Activated T-helper 9 cell treated with anti-CD3 and anti-CD28 coated beads, Interleukin-2, amount 50 U/mL, for 16 hours (primary cell): Measurements from ENCODE around the gene ST7L.

ENCODE experiments used
- DNase-seq: peaks from one replicate; pipeline ENCODE4 v3.0.0-alpha.2; 2020; ENCODE audit warnings: low read depth

The ST7L gene

DNA sequence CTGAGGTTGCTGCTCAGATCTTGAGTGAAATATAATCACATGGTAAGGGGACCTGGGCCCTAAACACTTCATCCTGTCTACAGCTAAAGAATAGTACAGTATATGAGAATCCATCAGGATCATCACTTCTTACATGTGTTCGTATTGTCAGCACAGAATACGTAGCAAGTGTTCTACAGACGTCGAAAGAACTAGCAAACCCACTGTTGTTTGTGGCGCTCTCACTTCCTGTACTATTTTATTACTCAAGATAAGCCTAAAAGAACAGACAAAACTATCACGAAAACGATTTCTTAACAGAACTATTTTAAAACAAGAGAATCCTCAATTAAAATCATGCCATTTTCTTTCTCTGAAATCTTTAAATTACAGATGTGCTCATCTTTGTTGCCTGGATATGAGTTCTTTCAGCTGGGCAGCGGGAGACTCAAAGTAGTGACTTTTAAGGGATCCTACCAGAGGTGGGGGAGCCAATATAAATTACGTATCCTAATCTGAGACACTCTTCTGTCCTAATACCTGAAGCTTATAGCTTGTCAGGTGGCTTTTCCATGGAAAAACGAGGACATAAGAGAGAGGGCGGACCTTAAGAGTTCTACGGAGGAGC, 724 bp downstream of the ST7L start:
- no peak for DNase-seq

DNA sequence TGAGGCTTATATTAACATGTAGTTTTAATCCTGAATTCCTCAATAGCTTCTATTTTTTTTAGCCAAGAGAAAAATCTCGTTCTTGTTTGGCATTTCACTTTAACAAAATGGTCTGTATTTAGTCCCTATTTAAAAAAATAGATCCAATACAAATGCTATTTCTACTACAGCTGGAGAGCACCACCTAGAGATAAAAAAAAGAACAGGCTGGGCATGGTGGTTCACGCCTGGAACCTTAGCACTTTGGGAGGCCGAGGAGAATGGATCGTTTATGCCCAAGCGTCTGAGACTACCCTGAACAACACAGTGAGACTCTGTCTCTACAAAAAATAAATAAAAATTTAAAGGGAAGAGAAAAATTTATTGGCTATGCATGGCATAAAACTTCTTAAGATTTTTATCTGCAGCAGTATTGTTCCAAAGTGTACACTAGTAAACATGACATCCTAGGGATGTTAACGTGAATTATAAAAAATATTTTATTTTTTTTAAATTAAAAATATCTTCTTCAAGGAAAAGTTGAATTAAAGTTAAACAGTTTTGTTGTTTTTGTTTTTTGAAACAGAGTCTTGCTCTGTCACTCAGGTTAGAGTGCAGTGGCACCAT, 4.4 kb downstream of the ST7L start:
- no peak for DNase-seq

DNA sequence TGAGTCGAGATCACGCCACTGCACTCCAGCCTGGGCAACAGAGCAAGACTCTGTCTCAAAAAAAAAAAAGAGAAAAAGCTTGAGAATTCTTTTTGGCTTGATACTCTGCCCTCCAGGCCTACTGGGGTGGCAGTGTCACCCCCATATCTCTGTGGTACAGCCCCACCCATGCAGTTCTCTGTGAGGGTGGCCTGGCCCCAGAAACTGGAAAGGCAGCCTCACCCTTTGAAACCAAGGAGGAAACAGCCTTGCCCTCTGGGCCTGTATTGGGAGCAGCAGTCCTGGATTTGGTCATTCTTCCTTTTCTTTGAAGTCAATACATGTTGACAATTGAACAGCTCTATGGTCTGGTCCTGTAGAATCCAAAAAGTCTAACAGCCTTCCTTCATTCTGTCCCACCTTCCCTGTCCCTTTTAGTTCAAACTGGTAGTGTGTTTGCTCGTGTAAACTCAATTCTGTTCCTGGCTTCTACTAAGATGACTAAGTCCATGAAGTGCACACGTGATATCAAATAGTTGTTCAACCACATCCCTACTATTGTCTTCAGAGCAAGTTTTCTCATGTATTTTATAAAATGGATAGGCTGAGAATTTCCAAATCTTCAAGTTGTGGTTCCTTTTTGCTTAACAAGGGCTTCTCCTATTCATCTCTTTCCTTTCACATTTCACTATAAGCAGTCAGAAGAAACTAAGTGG, 13.2 kb downstream of the ST7L start:
- DNase-seq = no peak

DNA sequence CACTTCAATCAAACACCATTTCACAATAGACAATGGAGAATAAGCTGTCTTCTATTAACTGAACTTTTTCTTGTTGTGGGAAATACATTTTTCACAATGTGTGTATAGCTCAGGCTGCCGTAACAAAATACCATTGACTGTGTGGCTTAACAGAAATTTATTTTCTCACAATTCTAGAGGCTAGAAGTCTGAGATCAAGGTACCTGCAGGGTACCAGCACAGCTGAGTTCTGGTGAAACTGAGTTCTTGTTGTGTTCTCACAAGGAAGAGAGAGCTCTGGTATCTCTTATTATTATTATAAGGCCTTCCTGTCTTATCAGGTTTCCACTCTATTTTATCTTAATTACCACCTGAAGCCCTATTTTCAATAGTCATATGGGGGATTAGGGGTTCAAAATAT, 15.4 kb downstream of the ST7L start:
- no peak for DNase-seq

DNA sequence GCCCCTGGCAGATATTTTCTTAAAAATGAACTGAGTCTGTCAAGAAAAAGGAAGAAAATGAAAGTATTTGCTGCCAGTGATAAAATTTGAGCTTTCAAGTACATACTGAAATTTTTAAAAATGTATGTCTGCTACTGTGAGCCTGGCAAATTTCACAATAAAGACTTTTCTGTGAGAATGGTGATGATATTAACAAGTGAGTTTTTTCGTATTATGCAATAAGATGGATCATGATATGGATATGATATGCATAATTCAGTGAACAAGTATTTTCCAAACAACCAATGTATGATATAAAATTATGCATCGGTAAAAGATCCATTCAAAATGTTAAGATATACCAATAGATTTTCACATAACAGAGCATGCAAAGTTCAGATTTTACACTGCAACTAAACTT, 15.9 kb downstream of the ST7L start:
- no peak for DNase-seq

DNA sequence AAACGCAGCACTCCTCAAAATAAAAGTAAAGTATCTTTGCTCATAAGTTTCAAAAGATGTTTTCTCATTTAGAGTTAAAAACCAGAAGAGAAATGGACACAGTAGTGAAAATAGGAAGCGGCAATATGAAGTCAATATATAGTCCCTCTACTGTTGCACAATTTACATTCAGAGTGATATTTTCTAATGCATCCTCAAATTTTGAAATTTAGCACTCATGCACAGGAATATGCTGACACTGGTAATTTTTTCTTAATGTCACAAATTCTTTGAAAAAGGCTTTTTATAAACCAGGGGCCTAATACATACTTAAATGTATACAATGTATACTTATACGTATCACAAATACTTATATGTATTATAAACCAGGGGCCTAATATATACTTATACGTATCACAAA, 19.5 kb downstream of the ST7L start:
- DNase-seq = no peak

DNA sequence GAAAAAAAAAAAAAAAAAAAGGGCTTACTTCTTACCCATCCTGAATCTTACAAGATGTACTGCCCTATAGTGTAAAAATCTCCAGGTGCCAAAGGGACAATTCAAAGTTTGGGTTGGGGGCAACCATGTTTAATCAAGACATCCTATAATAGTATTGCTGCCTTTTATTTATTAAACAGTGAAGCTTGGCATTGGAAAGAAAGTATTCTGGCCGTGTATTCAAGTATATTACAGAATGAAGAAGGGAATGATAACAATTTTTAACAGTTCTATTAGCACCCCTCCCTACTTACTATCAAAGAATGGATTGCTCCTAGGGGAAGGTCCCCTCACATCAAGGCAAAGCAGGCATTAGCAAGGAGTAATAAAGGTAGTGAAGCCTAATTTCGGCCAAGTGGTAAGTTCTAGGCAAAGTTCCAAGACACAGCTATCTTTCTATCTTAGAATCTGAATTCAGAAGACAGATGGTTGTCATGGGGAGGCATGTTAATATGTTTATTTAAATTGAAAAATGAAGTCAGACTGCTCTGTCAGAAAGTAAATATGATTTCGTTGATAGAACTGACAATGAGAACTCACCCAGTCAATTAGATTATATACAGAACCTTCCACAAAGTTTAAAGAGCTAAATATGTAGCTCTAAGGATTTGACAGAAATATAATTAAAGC, 24.6 kb downstream of the ST7L start:
- DNase-seq = no peak

DNA sequence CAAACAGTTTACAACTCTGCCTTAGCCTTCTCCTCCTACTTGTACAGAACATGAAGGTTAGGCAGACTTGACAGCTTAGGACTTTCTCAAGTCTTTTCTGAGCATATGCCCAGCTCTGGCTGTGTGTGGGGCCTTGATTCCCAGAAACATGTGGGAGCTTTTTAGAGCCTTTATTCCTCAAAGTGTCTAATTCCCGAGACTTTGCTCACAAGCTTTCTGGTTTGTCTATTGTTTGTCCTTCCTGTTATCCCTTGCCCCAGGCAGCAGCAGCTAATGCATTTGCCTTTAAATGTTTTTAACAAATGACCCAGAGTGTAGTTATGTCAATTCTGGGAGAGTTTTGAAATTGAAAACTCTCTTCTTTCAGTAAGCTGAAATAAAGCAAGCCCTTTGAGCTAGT, 29.2 kb downstream of the ST7L start:
- DNase-seq = no peak

DNA sequence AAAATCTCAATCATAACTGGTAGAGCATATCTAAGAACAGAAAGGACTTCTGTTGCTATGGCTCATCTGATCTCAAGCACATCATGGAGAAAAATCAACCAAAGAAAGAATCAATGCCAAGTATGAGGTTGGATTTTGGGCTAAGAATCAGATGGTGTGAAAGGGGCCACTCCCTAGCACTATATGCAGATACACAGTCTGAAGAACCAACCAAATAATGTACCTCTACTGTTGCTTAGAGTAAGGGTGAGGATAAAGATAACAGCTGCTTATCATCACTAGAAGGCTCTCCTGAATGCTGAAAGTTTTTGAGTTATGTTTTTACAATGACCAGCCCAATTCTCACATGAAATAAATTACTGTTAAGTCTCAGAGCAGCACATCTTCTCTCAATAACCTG, 35.6 kb downstream of the ST7L start:
- DNase-seq = no peak

DNA sequence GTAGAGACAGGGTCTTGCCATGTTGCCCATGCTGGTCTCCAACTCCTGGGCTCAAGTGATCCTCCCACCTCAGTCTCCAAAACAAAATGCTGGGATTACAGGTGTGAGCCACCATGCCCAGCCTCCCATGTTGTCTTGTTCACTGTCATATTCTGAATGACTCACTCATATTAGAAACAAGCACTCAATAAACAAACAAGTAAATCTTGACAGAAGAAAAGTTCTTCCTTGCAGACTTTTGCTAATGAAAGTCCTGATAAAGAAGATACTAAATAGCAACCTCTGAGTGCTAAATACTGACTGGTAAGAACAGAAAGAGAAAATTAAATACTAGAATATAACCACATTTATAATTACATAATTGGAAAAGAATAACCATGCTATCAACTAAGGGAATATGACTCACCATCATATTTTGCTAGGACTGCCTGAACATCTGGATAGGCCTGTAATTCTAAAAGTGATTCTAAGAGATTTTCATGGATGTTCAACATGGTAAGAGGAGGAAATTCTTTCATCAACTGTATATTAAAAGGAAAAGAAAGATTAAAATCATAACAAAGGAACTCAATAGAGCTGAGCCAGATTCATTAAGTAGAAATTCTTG, 37.3 kb downstream of the ST7L start:
- no peak for DNase-seq

DNA sequence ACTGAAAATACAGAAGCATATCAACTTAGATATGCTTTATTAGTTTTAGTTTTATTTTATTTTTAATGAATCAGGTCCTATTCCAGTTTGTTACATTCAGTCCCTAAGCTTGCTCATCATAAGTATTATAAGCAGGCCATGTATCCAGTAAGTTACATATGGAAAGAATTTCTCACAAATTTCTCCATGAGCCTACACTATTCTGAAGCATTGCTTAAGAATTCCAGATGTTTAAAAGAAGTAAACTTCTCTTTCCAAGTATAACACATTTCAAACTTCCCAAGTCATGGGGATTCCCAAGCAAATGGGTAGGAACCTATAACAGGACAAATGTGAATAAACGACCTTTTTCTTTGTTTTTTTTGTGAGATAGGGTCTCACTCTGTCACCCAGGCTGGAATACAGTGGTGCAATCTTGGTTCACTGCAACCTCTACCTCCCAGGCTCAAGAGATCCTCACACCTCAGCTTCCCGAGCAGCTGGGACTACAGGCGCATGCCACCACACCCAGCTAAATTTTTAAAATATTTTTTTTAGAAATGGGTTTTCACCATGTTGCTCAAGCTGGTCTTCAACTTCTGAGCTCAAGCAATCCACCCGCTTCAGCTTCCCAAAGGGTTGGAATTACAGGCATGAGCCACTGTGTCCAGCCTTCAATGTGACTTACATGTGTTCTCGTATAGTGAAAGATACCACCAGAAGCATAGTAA, 39.0 kb downstream of the ST7L start:
- DNase-seq = no peak

DNA sequence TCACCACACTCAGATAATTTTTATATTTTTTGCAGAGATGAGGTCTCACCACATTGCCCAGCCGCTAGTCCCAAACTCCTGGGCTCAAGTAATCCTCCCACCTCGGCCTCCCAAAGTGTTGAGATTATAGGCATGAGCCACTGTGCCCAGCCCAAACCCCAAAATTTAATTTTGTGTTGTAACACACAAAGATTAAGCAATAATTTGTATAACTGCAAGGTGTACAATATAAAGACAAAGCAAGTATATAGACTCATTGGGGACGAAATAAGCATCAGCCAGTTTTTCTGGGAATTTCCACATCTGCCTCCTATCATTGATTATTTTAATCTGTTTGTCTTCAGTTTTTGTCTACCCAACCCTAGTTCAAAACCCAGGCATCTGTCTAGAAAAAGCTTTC, 42.7 kb downstream of the ST7L start:
- DNase-seq = no peak

DNA sequence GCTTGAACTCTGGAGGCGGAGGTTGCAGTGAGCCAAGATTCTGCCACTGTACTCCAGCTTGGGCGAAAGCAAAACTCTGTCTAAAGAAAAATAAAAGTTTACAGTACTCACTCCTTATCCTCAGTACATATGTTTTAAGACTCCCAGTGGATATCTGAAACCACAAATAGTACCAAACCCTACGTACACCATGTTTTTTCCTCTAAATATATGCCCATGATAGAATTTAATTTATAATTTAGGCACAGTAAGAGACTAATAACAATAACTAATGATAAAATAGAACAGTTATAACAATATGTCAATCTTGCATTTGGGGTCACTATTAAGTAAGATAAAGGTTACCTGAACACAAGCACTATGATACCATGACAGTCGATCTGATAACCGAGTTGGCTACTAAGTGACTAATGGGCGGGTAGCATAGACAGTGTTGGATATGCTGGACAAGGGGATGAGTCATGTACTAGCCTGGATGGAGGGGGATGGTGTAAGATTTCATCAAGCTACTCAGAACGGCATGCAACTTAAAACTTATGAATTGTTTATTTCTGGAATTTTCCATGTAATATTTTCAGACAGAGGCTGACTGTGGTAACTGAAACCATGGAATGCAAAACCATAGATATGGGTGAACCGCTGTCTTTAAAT, 43.7 kb downstream of the ST7L start:
- no peak for DNase-seq

DNA sequence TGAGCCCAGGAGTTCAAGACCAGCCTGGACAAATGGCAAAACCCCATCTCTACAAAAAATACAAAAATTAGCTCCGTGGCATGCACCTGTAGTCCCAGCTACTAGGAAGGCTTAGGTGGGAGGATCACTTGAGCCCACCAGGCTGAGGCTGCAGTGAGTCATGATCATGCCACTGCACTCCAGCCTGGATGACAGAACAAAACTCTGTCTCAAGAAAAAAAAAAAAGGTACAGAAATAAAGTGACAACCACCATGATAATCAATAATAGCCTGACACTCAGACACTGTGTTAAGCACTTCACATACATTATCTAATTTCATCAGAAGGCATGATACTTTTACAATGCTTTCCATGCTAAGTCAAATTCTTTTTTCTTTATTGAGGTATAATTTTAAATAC, 53.1 kb downstream of the ST7L start:
- no peak for DNase-seq

DNA sequence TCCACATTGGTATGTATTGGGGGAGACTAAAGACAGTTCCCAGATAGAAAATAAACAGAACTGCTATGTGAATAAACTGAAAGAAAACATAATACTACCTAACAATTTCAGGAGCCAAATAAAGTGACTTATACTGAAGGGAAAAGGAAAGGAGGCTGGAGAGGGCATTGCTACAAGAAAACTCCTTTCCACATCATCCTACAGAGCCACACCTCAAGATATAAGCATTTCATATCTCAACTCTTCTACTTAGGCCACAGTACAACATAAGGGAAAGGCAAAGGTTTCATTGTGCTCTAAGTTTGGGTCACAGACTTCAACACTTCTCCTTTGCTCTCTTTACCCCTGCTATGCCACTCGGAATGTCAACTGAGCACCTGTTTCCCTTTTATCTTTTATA, 54.9 kb downstream of the ST7L start:
- no peak for DNase-seq

DNA sequence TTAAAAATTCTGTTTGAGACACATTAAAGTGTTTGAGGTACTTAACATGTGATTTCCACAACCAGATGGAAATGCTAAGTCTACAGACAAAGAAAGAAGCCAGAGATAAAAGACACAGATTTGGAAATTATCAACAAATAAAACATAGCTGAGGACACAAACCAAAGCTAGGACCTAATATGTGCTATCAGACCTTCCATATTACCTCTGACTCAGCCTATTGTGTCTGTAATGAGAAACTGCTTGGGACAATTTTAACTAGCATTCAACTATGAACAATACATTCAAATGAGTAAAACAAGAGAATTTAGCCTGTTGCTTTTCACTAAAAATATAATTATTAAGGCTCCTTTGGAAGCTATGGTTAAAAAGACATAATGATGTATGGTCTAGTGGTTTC, 55.6 kb downstream of the ST7L start:
- DNase-seq = no peak

DNA sequence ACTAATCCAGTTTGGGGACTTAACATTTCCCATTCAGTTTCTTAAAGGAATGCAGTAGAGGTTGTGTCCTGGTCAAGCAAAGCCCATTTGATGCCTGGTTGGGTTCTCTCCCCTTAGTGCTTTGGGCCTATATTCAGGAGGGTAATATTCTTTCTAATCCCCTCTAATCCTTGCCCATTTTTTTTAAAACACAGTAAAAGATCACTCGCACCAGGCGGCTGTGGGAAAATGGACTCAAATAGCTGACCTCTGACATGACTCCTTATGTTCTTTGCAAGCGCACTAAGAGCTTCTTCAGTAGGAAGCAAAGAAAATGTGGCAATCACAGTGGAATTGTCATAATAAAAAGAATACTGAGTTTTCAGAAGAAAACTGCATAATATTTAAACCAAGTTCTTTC, 60.3 kb downstream of the ST7L start:
- DNase-seq = no peak

DNA sequence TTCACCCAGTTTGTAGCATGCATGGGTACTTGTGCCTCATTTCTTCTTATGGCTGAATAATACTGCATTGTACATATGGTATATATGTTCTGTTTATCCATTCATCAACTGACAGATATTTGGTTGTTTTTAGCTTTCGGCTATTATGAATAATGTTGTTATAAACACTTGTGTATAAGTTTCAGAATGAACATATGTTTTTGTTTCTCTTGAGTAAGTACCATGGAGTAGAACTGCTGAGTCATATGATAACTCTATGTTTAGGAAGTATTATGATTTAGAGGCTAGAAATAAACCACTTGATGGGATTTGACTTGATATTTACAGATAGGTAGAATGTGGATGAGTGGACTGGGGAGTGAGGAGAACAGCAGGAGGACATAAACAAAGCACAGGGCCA, 61.6 kb downstream of the ST7L start:
- no peak for DNase-seq

DNA sequence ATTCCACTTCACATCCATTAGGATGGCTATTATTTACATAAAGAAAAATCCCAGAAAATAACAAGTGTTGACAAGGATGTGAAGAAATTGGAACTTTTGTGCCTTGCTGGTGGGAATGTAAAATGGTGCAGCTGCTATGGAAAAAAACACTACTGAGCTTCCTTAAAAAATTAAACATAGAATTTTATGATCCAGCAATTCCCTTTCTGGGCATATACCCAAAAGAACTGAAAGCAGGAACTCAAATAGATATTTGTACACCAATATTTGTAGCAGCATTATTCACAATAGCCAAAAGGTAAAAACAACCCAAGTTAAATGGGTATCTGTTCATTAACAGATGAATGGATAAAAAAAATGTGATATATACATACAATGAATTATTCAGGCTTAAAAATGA, 64.5 kb downstream of the ST7L start:
- no peak for DNase-seq

DNA sequence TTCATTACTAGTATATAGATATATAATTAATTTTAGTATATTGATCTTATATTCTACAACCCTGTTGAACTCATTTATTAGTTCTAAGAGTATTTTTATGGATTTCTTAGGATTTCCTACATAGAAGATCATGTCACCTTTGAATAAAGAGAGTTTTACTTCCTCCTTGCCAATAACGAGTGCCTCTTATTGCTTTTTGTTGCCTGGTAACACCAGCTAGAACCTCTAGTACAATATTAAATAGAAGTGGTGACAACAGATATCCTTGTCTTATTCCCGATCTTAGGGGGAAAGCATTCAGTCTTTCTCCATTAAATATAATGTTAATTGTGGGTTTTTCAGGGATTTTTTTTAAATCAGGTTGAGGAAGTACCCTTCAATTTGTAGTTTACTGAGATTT, 69.4 kb downstream of the ST7L start:
- no peak for DNase-seq

DNA sequence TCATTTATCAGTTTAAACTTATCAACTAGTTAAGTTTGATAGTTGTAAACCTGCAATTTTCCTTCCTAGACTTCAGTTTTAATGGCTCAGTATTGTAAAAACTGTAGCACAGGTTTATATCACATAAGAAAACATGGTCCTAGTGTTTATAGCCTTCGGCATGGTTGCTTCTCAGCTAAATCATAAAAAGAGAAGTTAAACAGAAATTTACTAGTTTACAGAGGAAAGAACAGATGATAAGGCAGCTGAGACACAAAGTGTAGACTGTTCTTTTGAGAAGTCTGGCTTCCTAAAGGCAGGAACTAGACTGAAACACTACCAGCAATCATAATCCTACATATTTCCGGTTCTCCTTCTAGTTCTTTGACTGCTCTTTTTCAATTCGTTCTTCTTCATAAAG, 70.4 kb downstream of the ST7L start:
- no peak for DNase-seq

DNA sequence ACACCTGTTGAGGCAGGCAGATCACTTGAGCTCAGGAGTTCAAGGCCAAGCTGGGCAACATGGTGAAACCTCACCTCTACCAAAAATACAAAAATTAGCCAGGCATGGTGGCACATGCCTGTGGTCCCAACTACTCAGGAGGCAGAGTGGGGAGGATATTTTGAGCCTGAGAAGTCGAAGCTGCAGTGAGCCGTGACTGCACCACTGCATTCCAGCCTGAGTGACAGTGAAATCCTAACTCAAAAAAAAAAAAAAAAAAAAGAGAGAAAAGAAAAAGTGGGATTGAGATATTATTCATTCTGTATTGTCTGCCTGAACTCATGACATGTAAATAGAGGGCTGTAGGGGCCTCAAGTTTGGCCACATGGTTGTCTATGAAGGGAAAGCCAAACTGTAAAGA, 72.9 kb downstream of the ST7L start:
- DNase-seq = no peak
